GM12864 (cell line): ENCODE measurements around the gene TRIP4.
A peak's percentile ranks its signal among the peaks of the same experiment; 100 is the strongest.

Experiments
- DNase-seq: peaks from one replicate; pipeline ENCODE4 v3.0.0-alpha.2; 2011; ENCODE audit warnings: low read depth
- H3K4me3 ChIP-seq: 2 replicates; pipeline ENCODE4 v1.5.1; 2011; ENCODE audit warnings: mild to moderate bottlenecking, low read depth, low read length, control low read depth
- CTCF ChIP-seq: IDR thresholded peaks from 2 replicates; pipeline ENCODE4 v1.5.1; 2011; ENCODE audit warnings: low read depth, mild to moderate bottlenecking, moderate library complexity, low read length, control low read depth, inconsistent platforms; ENCODE audit errors: missing control alignments

The TRIP4 gene

GRCh38 chr15:64430000-64430735, 42.5 kb downstream of the TRIP4 start:
- peak; percentile 19 for DNase-seq
- H3K4me3 ChIP-seq, result no peak overlapping the region
- no peak for TF ChIP-seq CTCF

GRCh38 chr15:64437982-64438381, 50.3 kb downstream of the TRIP4 start:
- no peak for TF ChIP-seq CTCF
- no peak for DNase-seq

GRCh38 chr15:64438653-64439447, 51.2 kb downstream of the TRIP4 start:
- DNase-seq, result no peak
- TF ChIP-seq CTCF, result no peak

More at GRCh38 chr15:64437982-64438381, 50.3 kb downstream of the TRIP4 start:
- no peak overlapping the region for H3K4me3 ChIP-seq

GRCh38 chr15:64441852-64442251, 54.2 kb downstream of the TRIP4 start:
- DNase-seq, result no peak
- H3K4me3 ChIP-seq, result no peak overlapping the region
- no peak for TF ChIP-seq CTCF

More at GRCh38 chr15:64438653-64439447, 51.2 kb downstream of the TRIP4 start:
- H3K4me3 ChIP-seq, result no peak overlapping the region

- no peak for TF ChIP-seq CTCF
- no peak overlapping the region for H3K4me3 ChIP-seq
- DNase-seq, result no peak
These were observed 55.4 kb downstream of the TRIP4 start for GRCh38 chr15:64443016-64443415.

- TF ChIP-seq CTCF, result no peak
- H3K4me3 ChIP-seq, result no peak overlapping the region
- peak; percentile 57 for DNase-seq
These were observed 56.3 kb downstream of the TRIP4 start for GRCh38 chr15:64443747-64444621.
